Neural crest cell (in vitro differentiated cells): ENCODE measurements around the gene NPM1. TPM values are rescaled to one million over a fixed set of nuclear protein-coding genes. Genes with fewer than 3 reads are reported as not detected.
A peak's percentile ranks its signal among the peaks of the same experiment; 100 is the strongest.

ENCODE experiments used
- DNase-seq: peaks from one replicate; pipeline ENCODE4 v3.0.0; 2021; ENCODE audit warnings: low read depth, mixed read lengths, low spot score
- H3K27ac Mint-ChIP-seq: one replicate; pipeline ENCODE4 v1.8.0; 2021; ENCODE audit warnings: mild to moderate bottlenecking, mixed read lengths; ENCODE audit not compliant: unreplicated experiment
- H3K27me3 Mint-ChIP-seq: 2 replicates; pipeline ENCODE4 v1.8.0; 2021; ENCODE audit warnings: low read depth, mild to moderate bottlenecking, mixed read lengths
- H3K36me3 Mint-ChIP-seq: 2 replicates; pipeline ENCODE4 v1.8.0; 2021; ENCODE audit warnings: low read depth, mild to moderate bottlenecking, mixed read lengths
- H3K4me1 Mint-ChIP-seq: 2 replicates; pipeline ENCODE4 v1.8.0; 2021; ENCODE audit warnings: mixed read lengths
- H3K4me3 Mint-ChIP-seq: one replicate; pipeline ENCODE4 v1.8.0; 2021; ENCODE audit warnings: mild to moderate bottlenecking, mixed read lengths
- H3K9me3 Mint-ChIP-seq: 2 replicates; pipeline ENCODE4 v1.8.0; 2021; ENCODE audit warnings: mixed read lengths
- CTCF ChIP-seq: fragments of 200-600 bp; sonication (generic); conservative IDR thresholded peaks from 2 replicates; pipeline ENCODE4 v1.5.0; 2021; ENCODE audit warnings: antibody characterized with exemption, mild to moderate bottlenecking
- long read RNA-seq: library from polyadenylated mRNA; unstranded; transcript quantifications from one replicate; pipeline ENCODE4 v2.0.0, GENCODE V29; 2020
- total RNA-seq: library from RNA; stranded (reverse); gene quantifications from 2 replicates; pipeline ENCODE4 v1.2.1, GENCODE V29; 2021

Gene NPM1
- 2,514 and 2,574 TPM in 2 replicates for total RNA-seq
- long read RNA-seq, transcript NPM1-202 (10 exons, 1,237 nt): minor isoform, 57 of 5,165 reads
- long read RNA-seq, transcript NPM1-205 (5 exons, 670 nt): minor isoform, 12 of 5,165 reads
- long read RNA-seq, transcript NPM1-203 (10 exons, 1,598 nt): minor isoform, 137 of 5,165 reads
- long read RNA-seq, transcript NPM1-201 (11 exons, 1,758 nt): major isoform, 4,762 of 5,165 reads
- long read RNA-seq, partial matches to known transcripts: 134 of 5,165 reads
- long read RNA-seq, other reads (novel, unspliced or antisense): 61 of 5,165 reads

- no peaks in the 10 kb centered on the region for H3K9me3 Mint-ChIP-seq
- H3K27ac Mint-ChIP-seq: peak within 1 kb of the TSS; percentile 100
- peaks cover 26% of the 10 kb centered on the region for H3K27me3 Mint-ChIP-seq
- DNase-seq: peak; percentile 95
- H3K4me1 Mint-ChIP-seq: peaks cover 48% of the 10 kb centered on the region
- H3K4me3 Mint-ChIP-seq: peak within 1 kb of the TSS; percentile 97
- no peak for TF ChIP-seq CTCF
- H3K36me3 Mint-ChIP-seq: peaks cover 35% of the 10 kb centered on the region
Observed at GRCh38 chr5:171387345-171387969, at the start of gene NPM1. Gene NPM1 (plus strand): TSS chr5:171387849. CDS start chr5:171387949, 100 bp downstream.

GRCh38 chr5:171340042-171340441 lies 47.6 kb upstream of the NPM1 start:
- H3K4me3 Mint-ChIP-seq: no peak overlapping the region
- no peaks in the 10 kb centered on the region for H3K36me3 Mint-ChIP-seq
- H3K27ac Mint-ChIP-seq: no peak overlapping the region
- H3K27me3 Mint-ChIP-seq: peaks cover 40% of the 10 kb centered on the region
- H3K4me1 Mint-ChIP-seq: no peaks in the 10 kb centered on the region
- DNase-seq: no peak
- H3K9me3 Mint-ChIP-seq: no peaks in the 10 kb centered on the region
- TF ChIP-seq CTCF: no peak

- Mint-ChIP-seq H3K9me3 (no peaks in the 10 kb centered on the region), H3K4me1 (no peaks in the 10 kb centered on the region), H3K36me3 (no peaks in the 10 kb centered on the region), H3K4me3 (no peak overlapping the region), H3K27me3 (peaks cover 36% of the 10 kb centered on the region), H3K27ac (no peak overlapping the region)
- TF ChIP-seq CTCF: no peak
- DNase-seq: no peak
Observed at GRCh38 chr5:171340491-171340890, 47.2 kb upstream of the NPM1 start.

- peak; percentile 84 for TF ChIP-seq CTCF
- H3K27ac Mint-ChIP-seq: no peak overlapping the region
- H3K27me3 Mint-ChIP-seq: peaks cover 20% of the 10 kb centered on the region
- no peak overlapping the region for H3K4me3 Mint-ChIP-seq
- no peaks in the 10 kb centered on the region for H3K36me3 Mint-ChIP-seq
- H3K9me3 Mint-ChIP-seq: no peaks in the 10 kb centered on the region
- DNase-seq: peak; percentile 58
- no peaks in the 10 kb centered on the region for H3K4me1 Mint-ChIP-seq
Observed at GRCh38 chr5:171342362-171343111, 45.1 kb upstream of the NPM1 start.

- Mint-ChIP-seq H3K36me3 (no peaks in the 10 kb centered on the region), H3K9me3 (no peaks in the 10 kb centered on the region), H3K4me3 (no peak overlapping the region), H3K27me3 (peaks cover 14% of the 10 kb centered on the region), H3K27ac (no peak overlapping the region), H3K4me1 (no peaks in the 10 kb centered on the region)
- no peak for DNase-seq
- TF ChIP-seq CTCF: no peak
Observed at GRCh38 chr5:171344936-171345608, 42.6 kb upstream of the NPM1 start.
